Peyer's patch (tissue), 4 donors: ENCODE measurements around the gene MAP2K3.

Source experiments
- CTCF ChIP-seq, 6 experiments: fragments of 450-650 bp in 4 of 6; fragments of 200-600 bp in 2 of 6; sonication (generic) in 1 of 6; IDR thresholded peaks; one replicate each; pipeline ENCODE4 v1.5.1; 2017 to 2019; ENCODE audit warnings: antibody characterized with exemption in 6 of 6, mild to moderate bottlenecking in 3 of 6, moderate library complexity in 1 of 6
- POLR2A ChIP-seq, 2 donors: fragments of 450-650 bp; IDR thresholded peaks; one replicate each; pipeline ENCODE4 v1.5.1; 2017; ENCODE audit warnings: antibody characterized with exemption in 2 of 2, mild to moderate bottlenecking in 2 of 2, moderate library complexity in 2 of 2

- TF ChIP-seq CTCF (IDR thresholded peaks at IDR 0.05) (no peak), POLR2A (IDR thresholded peaks at IDR 0.05) (no peak)
Measured at GRCh38 chr17:21356537-21357127, 72.1 kb downstream of the MAP2K3 start.
